Stimulated activated CD4-positive, alpha-beta T cell treated with anti-CD3 and anti-CD28 coated beads, Interleukin-12 subunit alpha, Interleukin-12 subunit beta, amount 100 ng/mL, for 4 hours (primary cell): Measurements from ENCODE around the gene NEBL.

Experiments
- DNase-seq: peaks from one replicate; pipeline ENCODE4 v3.0.0-alpha.2; 2020

The NEBL gene

DNA sequence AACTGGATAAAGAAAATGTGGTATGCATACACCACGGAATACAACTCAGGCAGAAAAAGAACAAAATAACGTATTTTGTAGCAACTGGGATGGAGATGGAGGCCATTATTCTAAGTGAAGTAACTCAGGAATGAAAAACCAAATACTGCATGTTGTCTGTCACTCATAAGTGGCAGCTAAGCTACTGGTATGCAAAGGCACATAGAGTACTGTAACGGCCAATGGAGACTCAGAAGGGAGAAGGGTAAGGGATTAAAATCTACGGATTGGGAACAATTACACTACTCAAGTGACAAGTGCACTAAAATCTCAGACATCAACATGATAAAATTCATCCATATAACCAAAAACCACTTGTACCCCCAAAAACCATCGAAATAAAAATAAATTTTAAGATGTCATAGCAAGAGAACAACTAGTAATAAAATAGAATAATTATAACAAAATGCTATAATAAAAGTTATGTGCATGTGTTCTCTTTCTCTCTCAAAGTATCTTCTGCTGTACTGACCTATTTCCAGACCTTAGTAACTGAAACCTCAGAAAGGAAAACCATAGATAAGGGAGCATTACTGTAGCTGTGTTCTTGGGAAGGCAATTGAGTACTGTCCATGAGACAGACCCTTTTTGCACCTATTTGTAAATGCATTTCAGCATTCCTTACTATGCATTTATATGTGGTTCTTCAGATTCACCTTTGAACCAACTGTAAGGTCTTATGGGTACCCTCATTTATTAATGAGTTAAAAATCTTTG lies 6.7 kb upstream of the NEBL start:
- no peak for DNase-seq

- DNase-seq, result no peak
These were observed 4.0 kb upstream of the NEBL start for GRCh38 chr10:20901110-20901509.

DNA sequence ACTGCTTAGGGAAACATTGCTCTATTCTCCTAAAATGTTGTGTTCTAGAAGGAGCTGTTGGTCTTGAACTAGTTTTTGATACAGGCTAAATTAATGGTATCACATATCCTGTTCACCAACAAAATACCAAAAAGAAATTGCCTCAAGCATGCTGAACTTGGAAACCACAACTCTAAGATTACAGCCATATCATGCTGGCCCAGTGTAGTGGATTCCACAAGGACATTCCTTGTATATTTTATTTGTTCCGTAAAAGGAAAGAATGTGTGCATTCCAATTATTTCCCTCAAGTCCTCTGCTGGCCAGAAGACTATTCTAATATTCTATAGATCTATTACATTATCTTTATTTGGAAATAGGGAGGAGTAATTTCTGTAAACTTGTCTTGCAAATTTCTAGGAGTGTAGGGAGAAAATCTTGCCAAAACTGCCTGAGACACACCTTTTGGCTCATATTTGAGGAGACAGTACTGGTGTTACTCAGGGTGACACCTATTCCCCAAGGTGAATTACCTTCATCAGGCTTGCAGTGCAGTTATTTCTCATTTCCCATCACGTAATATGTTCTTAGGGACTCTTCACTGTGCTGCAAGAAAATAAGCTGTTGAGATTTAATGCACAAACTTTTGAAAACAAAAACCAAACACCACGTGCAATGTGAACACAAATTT lies 1.9 kb upstream of the NEBL start:
- no peak for DNase-seq

GRCh38 chr10:20893297-20893696 lies 3.8 kb downstream of the NEBL start:
- DNase-seq, result no peak

- DNase-seq, result no peak
These were observed 4.3 kb downstream of the NEBL start for GRCh38 chr10:20892796-20893195.

- no peak for DNase-seq
These were observed 5.0 kb downstream of the NEBL start for GRCh38 chr10:20892011-20892585.

- no peak for DNase-seq
These were observed 5.8 kb downstream of the NEBL start for GRCh38 chr10:20891338-20891714.

- DNase-seq, result no peak
These were observed 6.4 kb downstream of the NEBL start for GRCh38 chr10:20890491-20891337.

GRCh38 chr10:20890009-20890408 lies 7.1 kb downstream of the NEBL start:
- no peak for DNase-seq

- DNase-seq, result no peak
These were observed 8.3 kb downstream of the NEBL start for GRCh38 chr10:20888620-20889330.

DNA sequence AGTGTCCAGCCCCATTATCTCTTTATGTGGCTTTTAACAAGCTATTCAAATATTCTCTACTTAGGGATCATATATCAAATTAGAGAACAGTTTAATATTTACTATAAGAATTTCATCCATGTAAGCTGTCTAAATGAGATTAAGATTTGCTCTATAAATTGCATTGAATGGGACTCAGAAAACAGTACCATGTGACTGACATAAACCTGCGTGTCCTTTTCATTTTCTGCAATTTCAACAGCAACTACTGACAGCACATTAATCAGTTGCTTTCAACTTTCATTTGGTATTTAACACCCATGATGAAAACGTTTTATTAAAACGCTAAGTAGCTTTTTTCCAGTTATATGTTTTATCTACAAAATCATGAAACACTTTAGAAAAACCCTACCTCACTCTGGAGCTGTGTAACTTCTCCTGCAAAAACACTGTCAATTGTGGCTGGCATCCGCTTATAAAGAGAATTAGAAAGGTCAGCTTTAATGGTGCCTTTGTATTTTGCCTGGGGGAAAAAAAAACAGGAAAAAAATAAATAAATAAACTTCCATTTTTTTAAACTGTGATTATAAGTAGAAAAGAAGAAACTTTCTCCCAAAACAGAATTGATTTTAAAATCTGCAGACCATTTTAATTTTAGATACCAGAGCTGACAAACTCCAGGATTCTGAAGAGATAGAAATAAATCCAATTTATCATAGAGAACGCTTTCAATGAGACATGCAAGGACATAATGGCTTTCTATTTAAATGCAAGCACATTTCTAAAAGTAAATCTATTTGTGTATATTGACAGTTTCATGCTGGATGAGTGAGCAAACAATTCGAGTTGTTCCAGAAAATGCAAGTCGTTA lies 9.2 kb downstream of the NEBL start:
- no peak for DNase-seq

- no peak for DNase-seq
These were observed 11.4 kb downstream of the NEBL start for GRCh38 chr10:20885678-20886077.

- DNase-seq, result no peak
These were observed 13.6 kb downstream of the NEBL start for GRCh38 chr10:20883552-20883951.

- no peak for DNase-seq
These were observed 15.0 kb downstream of the NEBL start for GRCh38 chr10:20882091-20882490.

DNA sequence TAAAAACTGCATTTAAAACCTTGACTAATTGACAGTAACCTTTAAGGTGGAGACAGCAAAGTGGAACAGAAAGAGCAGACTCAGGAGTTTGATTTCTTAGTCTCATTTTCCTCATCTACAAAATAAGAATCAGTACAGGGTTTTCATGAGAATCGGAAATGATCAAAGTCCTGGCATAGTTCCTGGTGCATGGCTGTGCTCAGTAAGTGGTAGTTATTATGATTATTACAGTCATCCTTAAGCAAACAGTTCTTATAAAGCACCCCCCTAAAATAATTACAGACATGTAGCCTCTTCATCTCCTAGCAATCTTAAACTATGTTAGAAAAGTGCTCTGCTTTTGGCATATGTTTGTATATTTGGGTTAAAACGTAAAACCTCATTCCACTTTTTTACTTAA lies 18.0 kb downstream of the NEBL start:
- DNase-seq, result no peak

DNA sequence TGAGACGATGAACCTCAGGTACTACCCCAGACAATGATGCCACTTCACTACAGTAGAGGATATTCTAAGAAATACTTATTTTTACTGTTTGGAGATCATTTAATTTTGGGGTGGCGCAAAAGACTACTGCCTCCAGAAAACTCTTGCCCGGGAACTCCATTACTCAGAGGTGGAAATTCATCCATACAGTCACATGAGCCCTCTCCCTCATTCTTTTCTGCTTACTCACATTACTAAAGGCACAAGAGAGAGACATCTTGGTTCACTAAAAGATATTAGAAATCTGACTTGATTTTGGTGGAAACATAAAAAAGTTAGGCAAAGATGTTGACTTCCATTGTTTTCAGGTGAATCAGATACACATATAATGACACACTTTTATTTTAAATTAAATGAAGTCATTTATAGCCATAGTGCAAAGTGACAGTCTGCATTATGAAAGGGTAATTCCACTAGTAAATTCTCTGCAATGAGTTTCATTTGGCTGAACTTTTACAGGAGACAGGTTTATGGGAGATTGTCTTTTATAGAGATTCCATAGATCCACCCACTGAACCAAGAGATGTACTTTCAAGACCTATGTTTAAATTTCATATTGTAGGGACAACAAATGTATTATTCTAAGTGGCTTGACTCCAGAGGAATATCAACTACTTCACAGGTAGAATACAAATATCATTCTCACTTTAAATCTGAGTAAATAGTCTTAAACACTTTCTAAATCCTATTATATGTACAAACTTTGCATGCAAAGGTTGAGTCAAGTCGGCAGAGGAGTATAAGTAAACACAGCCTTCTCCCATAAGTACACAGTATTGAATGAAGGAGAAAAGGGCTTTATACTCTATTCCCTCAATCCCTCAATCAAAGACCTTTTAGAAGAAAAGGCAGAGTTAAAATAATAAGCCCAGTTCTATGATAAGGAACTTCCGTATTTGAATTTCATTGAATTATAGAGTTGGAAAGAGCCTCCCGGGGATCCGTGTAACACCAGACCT lies 18.8 kb downstream of the NEBL start:
- no peak for DNase-seq

DNA sequence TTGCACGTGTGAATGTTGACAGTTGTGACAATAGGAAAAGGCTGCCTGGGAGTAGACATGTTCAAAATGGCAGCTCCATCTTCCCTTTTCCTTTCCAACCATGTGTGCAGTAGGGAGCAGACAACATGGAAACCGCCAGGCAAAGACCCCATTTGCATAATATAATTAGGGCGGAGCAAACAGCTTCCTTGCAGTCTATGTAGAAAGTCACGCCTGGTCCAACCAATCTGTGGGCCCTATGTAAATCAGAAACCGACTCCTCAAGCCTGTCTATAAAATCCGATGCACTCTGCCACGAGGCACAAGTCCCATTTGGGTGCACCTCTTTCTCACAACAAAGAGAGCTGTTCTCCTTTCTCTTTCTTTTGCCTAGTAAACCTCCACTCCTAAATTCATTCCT lies 19.6 kb downstream of the NEBL start:
- DNase-seq, result no peak

DNA sequence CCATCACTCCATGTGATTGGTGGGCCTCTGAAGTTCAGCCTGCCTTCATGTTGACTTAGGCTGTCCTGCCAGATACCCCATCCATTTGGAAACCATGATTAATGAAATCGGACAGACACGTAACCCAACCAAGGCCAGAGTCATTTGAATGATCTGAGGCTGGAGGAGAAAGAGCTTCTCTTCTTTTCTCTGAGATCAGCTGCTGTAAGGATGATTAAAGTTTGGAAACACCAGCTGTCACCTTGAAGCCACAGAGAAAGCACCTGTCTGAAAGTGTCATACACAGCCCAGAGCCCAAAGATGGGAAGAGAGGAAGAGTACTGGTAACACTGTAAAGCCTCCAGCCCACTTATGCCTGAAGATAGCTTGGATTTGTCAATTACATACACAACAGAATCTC lies 22.9 kb downstream of the NEBL start:
- DNase-seq, result no peak

DNA sequence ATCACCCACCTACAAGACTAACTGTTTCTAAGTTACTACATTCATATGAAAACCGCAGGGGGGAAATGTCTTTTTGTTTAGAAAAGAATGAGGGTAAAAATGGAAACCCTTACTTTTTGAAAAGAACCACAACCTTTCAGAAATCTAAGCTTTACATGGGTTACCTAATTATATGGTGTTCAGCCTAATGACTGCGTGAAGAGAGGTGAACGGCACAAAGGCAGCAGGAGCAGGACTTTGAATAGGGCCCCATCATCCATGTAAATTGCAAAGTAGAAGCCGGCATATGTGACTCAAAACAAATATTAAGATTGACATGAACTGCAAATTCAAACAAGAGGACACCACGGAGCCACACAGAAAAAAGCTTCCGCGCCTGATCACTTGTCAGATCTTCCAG lies 25.1 kb downstream of the NEBL start:
- DNase-seq, result no peak

DNA sequence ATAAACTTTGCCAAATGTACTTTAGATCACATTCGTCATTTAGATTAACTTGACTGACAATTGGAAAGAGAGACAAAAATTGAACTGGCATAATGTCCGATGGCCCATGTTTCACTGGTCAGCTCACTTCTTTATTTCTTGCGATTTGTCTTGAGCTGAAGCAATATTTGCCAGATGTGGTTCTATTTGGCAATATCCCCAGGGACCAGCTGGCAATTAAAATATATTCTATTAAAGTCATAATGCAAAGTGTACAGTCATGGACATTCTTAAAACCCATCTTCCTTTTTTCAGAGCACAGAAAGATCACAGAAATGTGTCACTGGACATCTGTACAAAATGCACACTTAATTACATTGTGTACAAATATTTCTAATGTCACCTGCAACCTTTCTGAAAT lies 26.3 kb downstream of the NEBL start:
- no peak for DNase-seq

DNA sequence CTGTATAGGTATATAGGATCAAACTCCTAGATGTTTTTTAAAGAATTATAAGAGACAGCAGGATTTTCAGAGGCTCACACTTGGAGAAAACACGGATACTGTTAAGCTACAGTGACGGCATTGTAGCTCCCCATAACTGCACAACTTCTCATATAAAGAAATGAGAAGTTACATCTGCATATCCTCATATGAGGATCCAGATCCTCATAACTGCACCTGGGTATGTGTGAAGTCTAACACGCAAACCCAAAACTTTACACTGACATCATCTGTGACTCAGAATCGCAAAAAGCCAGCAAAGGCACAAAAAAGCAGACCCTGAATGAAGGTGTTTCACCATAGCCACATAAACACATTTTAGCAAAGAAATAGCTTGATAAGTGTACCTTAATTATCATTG lies 34.1 kb downstream of the NEBL start:
- DNase-seq, result no peak
